Measurements from ENCODE around the gene BSN.
"Not testable (repeated sequence)": the region's sequence is repeated elsewhere in the genome, so short reads cannot be mapped to it uniquely, and the experiment has no call there.

The BSN gene

DNA sequence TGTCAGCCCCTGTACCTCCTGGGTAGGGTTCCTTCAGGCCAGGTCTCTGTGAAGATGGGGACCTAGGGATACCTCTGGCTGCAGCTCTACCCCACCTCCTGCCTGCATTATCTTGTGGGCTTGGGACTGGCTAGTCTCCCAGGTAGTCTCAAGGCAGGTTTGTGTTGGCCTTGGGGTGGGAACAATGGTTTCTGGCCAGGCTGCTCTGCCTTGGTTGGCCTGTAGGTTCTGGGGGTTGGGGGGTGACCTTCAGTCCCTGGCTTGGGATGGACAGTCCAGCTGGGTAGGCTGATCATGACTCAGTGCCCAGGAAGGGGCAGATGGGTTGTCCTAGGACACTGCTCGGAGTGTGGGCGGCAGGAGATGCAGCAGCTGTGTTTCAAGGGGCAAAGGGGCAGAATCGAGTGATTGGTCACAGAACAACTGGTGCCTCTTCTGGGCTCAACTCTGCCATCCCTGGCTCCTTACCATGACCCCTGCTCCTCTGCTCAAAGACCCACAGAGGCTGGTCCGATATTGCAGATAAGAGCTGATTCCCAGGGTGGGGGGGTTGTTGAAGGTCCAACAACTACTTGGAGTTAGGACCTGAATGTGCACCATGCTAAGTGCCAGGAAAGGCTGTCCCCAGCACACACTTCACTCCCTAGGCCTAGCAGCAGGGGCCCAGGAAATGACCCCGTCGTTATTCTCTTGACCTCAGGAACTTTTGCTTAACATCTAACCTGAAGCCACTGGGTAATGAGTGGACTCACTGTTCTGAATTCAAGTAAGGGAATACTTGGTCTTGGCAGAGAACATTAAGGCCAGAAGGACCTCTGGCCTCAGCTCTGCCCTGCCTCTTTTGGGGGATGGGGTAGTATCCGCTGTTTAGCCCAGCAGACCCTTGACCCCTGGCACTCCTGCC, 18.1 kb upstream of the BSN start:
- no peak for DNase-seq (ENCODE audit: low spot score)

DNA sequence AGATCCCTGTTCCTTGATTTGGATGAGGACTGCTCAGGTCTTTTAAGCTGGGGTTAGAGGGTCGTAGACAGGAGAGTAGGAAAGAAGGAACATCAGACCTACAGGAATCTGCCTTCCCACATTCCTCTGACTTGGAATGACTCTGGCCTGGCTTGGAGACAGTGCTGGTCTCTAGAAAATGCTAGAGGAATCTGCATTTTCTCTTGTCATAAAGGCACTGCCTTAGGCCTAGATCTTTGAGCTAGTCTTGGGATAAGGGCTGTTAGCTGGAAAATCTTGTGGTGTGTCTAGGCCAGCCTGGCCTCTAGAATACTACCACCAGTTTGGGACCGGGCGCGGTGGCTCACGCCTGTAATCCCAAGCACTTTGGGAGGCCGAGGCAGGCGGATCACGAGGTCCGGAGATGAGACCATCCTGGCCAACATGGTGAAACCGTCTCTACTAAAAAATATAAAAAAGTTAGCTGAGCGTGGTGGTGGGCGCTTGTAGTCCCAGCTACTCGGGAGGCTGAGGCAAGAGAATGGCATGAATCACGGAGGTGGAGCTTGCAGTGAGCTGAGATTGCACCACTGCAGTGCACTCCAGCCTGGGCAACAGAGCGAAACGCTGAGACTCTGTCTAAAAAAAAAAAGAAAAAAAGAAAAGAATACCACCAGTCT, 17.3 kb upstream of the BSN start:
- DNase-seq (ENCODE audit: low spot score) = no peak

DNA sequence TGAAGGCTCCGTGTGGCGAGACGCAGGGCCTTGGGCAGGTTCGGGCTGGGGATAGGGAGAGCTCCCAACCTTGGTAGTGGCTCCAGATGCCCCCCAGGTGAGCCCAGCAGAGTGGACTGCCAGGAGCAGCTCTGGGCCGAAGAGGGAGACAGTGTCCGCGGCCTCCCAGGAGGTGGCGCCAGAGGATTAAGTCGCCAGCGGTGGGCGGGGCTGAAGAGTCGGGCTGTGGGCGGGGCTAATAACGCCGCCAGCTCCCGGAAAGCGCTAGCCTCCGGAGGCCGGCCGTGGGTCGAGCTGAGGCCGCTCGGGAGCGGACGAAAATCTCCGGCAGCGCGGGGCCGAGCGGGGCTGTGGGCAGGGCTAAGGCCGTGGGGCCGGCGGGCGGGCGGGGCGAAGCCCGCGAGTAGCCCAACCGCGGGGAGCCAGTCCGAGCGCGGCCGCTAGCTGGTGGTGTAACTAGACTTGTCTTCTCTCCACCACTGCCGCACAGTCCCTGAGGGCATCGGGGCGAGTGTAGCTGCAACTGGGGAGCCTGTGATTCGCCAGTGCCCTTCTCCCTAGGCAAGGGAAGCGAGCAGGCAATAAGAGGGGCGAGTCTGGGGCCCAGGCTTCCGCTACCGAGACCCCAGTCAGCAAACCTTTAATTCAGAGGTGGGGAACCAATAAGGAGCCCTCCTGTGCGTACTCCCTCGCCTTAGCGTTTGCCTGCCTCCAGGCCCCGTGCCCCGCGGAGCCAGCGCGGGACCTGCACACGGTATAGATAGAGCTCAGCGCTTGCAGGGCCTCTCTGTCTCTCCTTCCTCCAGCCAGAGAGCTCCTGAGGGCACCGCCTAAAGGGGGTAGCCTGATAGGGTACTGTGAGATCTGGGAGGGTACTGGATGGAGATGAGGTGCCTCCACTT, 14.4 kb upstream of the BSN start:
- peak; percentile 90 for DNase-seq (ENCODE audit: low spot score)

DNA sequence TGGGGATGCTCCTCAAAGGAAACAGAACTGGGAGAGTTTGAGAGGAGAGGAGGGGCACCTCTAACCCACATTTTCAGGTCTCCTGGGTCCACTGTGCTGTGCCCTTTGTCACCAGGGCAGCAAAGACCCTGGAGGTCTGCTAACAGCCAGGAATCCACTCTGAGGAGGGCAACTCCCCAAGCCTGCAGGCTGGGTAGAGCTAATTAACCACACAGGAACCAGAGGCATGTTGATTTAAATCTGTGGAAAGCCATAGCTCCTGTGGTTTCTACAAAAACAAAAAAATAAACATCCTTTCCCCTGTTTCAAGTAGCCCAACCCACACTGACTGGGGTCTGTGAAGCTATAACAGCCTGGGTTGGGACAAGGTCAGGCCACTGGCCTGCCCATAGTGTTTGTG, 2.2 kb upstream of the BSN start:
- no peak for DNase-seq (ENCODE audit: low spot score)

DNA sequence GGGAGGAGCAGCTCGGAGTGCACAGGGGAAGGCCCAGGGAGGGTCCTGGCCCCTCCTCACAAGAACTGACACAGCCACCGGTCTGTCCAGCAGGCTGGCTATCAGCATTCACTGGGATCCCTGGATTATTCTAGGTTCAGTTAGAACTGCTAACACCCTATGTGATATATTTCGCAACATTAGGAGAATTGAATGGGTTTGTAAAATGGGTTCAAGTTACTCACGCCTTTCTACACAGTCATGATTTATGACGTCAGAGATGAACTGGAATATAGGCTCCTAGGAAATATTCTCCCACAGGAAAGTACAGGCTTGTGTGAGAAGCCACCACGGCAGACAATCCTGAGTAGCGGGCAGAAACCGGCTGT, 969 bp upstream of the BSN start:
- DNase-seq (ENCODE audit: low spot score) = no peak

DNA sequence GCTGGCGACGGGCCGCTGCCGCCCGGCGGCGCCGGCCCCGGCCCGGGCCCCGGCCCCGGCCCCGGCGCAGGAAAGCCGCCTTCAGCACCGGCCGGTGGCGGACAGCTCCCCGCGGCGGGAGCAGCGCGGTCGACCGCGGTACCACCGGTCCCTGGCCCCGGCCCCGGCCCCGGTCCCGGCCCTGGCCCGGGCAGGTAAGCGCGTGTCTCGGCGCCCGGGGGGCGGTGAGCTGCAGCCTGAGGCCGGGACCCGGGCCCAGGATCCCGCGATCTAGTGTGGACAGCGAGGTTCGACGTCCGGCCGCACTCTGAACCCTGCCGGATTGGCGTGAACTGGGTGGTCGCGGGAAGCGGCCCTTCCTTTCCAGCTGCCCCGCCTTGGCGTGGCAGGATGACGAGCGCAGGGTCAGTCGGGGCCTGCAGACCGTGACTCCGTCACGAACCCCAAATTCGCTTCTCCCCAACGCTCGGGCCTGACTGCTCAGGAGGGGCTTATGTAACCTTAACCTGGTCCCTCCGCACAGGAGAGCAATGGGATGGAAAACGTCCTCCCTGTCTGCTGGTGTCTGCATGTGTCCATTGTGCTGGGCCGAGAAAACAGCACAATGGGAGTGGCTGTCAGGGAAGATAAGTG, 472 bp downstream of the BSN start:
- DNase-seq (ENCODE audit: low spot score) = peak; percentile 15

DNA sequence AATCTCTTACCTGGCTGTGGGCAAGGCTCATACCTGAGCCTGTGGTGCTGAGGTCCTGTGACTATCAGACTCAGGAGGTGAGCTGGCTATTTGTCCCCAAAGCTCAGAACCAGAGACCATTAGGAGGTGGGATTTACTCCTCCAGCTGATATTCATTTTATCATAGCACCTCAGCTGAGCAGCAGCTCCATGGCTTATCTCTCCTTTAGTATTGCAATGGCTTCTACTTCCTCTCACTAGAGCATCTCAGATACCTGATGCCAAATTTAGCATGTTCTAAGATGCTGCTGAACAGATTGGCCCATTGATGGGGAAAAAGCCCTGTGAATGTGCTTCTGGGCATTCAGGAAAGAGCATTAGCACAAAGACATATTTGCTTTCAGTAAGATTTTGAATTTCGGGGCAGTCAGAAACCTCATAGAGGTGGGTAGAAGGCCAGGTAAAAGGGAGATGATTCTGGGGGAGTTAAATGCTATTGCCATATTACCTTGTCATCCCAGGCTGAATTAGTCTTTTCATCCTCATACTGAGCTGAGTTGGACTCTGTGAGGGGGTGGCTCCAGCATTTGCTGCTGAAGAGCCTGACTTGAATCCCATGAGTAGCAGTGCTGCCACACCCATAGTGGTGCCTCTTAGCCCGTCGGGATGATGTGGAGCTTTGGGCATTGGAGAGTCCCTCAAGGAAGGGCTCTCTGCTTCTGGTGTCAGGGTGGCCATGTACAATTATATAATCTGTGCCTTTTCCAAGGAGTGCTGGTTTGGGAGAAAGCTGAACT, 2.4 kb downstream of the BSN start:
- peak; percentile 56 for DNase-seq (ENCODE audit: low spot score)

DNA sequence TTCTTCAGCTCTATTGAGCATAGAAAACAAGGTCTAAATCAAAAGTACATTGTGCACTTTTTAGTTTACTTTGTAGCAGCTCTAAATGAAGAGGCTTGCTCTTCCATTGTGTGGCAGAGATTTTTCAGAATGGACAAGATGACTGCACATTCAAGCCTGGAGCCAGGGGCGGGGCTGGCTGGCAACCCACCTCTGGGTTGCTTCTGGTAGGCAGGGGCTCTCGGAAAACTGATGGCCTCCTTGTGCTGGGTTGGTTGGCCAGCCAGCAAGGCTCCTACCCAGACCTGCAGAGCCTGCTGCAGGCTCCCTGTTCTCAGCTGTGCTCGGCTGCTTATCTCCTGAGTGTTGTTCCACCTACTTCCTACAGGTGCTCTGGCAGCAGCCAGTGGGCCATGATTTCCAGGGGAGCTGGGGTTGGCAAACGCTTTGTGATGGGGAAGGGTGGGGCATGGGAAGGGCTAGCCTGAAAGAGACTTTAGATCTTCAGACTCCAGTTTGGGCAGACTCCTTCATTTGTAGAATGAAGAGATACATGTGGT, 8.8 kb downstream of the BSN start:
- no peak for DNase-seq (ENCODE audit: low spot score)

DNA sequence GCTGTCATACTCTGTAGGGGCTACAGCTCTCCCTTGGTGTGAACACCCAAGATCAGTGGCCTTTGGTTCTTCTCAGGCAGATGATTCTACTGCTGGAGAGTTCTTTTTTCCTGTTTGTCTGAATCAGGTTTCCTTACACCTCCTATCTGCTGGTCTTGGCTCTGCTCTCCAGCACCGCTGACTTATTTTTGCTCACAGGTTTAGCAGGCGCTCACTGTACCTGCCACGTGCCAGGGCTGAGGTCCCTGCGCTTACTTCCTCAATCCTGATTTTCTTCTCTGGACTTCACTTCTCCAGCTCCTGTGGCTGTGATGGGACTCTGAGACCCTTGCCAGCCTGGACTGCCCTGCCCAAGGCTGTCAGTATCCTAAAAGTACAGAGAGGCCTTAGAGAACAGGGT, 9.5 kb downstream of the BSN start:
- DNase-seq (ENCODE audit: low spot score) = no peak

DNA sequence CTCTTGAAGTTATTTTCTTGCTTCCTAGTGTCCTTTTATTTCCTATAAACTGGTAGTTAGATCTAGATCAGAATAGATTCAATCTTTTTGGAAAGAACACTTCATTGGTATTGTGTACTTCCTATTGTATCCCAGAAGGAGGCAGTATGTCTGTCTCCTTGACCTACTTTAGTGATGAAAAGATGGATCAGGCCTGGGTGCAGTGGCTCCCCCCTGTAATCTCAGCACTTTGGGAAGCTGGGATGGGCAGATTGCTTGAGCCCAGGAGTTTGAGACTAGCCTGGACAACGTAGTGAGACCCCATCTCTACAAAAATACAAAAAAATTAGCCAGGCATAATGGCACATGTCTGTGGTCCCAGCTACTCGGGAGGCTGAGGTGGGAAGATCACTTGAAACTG, 12.0 kb downstream of the BSN start:
- no peak for DNase-seq (ENCODE audit: low spot score)

DNA sequence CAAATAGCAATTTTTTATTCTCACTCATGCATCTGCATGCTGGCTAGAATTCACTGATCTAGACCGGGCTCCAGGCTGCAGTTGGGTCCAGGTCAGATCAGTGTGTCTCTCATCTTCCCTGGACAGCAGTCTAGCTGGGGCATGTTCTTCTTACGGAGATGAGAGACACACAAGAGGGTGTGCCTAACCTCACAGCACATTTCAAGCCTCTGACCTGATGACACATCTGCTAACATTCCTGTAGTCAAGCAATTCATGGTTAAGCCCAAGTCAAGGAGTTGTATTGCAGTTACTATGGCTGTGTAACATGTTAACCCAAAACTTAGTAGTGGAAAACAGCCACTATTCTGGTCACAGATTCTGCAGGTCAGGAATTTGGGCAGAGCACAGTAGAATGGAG, 13.1 kb downstream of the BSN start:
- DNase-seq (ENCODE audit: low spot score) = no peak

DNA sequence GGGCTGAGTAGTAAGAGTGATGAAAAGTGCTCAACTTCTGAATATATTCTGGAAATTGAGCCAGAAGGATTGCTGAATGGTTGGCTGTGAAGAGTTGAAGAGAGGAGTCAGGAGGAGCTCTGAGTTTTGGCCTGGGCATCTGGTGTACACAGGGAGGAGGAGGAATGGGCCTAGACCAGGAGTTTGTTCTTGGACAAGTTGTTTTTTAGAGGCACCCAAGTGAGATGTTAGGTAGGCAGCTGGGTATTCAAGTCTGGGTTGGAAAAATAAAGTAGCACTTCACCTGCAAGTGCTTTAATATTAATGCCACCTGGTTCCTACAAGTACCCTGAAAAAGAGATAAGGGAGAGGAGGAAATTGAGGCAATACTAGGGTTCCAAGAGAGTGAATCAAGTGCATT, 14.7 kb downstream of the BSN start:
- DNase-seq (ENCODE audit: low spot score) = no peak

DNA sequence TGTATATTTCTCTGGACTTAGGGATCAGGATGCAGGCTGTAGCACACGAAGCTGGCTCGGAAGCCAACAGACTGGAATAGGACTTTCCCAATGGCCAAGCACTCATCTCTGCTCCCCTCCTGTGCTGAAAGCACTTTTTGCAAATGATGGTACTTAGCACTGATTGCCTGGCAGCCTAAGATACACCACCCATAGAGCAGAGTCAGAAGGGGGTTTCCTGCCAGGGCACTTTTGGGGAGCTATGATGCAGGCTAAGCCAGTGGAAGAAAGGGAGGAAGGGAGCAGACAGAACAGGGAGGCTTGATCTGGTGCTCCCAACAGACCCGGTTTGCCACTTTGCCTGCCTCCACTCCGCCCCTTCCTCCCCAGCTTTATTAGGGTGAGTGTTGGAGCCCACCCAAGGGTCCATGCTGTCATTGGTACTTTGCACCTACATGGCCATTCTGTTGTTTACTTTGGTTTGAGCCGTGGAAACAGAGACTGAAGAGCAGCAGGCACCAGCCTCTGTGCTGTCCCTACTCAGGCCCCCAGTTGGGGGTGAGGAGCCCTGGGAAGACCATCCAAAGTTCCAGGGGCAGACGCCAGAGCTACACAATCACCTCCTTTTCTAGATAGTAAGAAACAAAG, 15.9 kb downstream of the BSN start:
- no peak for DNase-seq (ENCODE audit: low spot score)

DNA sequence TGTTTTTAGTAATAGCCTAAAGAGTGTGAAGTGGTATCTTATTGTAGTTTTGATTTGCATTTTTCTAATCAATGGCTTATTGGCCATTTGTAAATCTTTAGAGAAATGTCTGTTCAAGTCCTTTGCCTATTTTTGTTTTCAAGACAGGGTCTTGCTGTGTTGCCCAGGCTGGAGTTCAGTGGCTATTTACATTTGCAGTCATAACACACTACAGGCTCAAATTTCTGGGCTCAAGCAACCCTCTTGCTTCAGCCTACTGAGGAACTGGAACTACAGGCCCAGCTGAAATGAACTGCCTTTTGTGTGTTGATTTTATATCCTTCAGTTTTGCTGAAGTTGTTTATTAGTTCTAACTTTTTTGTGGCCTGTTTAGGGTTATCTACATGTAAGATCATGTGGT, 27.9 kb downstream of the BSN start:
- DNase-seq (ENCODE audit: low spot score) = no peak

DNA sequence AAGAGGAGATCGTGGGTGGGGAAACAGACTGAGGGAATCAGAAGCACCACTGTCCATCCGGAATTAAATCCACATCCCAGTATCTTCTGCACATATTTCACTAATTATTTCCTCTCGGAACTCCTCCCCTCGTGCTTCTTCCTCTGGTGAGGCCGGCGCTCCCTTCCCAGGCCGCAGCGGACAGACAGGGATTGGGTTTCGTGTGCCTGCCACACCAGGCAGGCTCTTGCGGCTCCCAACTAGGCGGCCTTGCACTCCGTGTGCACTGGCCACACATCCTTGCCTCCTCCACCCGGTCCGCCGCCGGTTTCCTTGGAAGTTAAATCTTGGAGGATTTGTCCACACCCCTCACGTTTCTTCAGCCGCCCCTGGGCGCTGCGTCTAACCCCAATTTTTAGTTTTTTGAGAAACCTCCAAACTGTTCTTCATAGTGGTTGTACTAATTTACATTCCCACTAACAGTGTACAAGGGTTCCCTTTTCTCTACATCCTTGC, 31.0 kb downstream of the BSN start:
- not testable (repeated sequence) for DNase-seq (ENCODE audit: low spot score)

DNA sequence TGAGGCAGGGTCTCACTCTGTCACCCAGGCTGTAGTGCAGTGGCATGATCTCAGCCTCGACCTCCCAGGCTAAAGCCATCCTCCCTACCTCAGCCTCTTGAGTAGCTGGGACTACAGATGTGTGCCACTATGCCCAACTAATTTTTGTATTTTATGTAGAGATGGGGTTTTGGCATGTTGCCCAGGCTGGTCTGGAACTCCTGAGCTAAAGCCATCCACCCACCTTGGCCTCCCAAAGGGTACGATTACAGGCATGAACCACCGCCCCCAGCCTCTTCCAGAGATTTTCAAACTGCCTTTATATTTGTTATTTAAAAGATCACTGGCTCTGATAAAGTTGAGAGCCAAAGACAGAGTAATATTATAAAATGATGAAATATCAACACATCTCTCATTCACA, 37.3 kb downstream of the BSN start:
- no peak for DNase-seq (ENCODE audit: low spot score)

DNA sequence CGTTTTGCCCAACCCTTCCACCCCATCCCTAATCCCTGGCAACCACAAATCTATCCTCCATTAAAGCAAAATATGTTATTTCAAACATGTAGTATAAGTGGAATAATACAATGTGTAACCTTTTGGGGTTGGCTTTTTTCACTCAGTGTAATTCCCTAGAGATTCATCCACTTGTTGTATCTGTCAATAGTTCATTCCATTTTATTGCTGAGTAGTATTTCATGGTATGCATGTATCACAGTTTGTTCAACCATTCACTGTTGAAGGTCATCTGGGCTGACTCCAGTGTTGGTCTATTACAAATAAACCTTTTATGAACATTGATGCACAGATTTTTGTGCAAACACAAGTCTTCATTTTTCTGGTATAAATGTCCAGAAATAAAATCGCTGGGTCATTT, 38.8 kb downstream of the BSN start:
- no peak for DNase-seq (ENCODE audit: low spot score)

DNA sequence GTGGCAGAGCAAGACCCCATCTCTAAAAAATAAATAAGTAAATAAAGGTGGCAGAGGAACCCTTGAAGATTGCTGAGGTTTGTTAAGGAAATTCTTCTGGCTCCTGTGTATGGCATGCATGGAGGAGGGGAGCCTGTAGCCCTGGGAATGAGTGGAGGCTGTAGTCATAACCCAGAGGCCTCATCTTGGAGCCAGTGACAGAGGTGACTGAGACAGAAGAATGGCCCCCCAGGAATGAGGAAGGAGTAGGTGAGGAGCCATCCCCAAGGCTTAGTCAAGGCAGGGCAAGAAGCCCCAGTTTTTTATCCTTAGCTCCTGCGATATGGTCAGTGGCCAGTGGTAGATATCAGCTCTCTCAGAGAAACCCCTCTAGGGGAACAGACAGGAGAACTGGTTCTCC, 46.5 kb downstream of the BSN start:
- DNase-seq (ENCODE audit: low spot score) = no peak

DNA sequence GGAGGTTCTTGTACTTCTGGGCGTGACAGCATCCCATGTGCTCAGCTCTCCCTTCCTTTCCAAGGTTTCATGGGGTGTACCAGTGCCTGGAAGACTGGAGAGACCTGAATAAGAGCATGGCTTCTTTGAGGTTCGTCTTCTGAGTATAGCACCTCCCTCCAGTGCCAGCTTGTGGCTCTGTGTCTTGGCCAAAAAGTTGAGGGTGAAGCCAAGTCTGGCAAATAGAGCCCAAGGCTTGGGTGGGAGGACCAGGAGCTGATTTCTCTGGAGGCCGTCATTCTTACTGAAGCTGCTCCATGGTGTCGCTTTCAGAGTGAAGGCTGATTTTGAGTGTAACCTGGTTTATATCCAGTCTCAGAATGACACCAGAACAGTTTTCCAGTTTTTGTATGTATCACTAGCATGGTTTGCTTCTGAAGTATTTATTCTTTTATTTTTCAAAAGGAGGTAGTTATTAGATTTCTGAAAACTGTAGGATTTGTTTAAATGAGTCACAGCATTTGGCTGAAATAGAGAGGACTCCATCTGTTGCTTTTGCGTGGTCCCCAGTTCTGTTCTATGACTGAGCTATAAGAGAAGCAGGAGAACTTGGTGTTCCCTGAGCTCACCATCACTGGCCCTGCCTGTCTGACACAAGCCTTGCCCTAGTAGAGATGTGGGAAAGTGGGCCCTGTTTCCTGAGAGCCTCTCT, 47.2 kb downstream of the BSN start:
- DNase-seq (ENCODE audit: low spot score) = no peak

DNA sequence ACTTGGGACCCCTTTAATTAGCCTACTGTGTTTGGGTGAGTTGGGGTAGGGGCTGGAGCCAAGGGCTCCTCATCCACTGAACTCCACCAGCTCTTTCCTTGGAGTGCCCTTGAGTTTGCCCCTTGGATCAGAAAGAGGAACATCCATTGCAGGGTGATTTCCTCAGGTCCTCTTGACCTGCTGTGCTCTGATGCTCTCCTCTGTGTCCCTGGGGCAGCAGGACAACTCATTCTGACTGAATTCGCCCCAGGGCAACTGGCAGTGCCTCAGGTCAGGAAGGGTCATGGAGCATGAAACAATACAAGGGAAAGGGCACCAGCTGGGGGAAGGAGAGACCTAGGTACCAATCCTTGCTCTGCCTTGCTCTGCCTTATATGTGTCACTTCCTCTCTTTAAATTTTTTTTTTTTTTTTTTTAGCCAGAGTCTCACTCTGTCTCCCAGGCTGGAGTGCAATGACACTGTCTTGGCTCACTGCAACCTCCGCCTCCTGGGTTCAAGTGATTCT, 47.8 kb downstream of the BSN start:
- DNase-seq (ENCODE audit: low spot score) = no peak
